ENCODE measurements around the gene HMG20A. TPM values are rescaled to one million over a fixed set of nuclear protein-coding genes. Genes with fewer than 3 reads are reported as not detected.

The HMG20A gene
- total RNA-seq, 1 donor from 2014 or later: 45.3 TPM

- no peak for DNase-seq
Measured at GRCh38 chr15:77430652-77431051, 10.0 kb downstream of the HMG20A start.

GRCh38 chr15:77436822-77437221 is 16.1 kb downstream of the HMG20A start:
- no peak for DNase-seq

- no peak for DNase-seq
Measured at GRCh38 chr15:77437264-77437663, 16.6 kb downstream of the HMG20A start.

GRCh38 chr15:77440378-77440999 is 19.8 kb downstream of the HMG20A start:
- no peak for DNase-seq

- no peak for DNase-seq
Measured at GRCh38 chr15:77446840-77447390, 26.2 kb downstream of the HMG20A start.

GRCh38 chr15:77454265-77454664 is 33.6 kb downstream of the HMG20A start:
- no peak for DNase-seq

GRCh38 chr15:77454951-77455350 is 34.3 kb downstream of the HMG20A start:
- DNase-seq: no peak

GRCh38 chr15:77455696-77456321 is 35.1 kb downstream of the HMG20A start:
- DNase-seq: peak; percentile 53

GRCh38 chr15:77456746-77457145 is 36.1 kb downstream of the HMG20A start:
- DNase-seq: no peak

GRCh38 chr15:77457191-77457904 is 36.7 kb downstream of the HMG20A start:
- no peak for DNase-seq

- DNase-seq: no peak
Measured at GRCh38 chr15:77457905-77458265, 37.2 kb downstream of the HMG20A start.

GRCh38 chr15:77459031-77459430 is 38.3 kb downstream of the HMG20A start:
- no peak for DNase-seq

- no peak for DNase-seq
Measured at GRCh38 chr15:77461486-77461885, 40.8 kb downstream of the HMG20A start.

- no peak for DNase-seq
Measured at GRCh38 chr15:77464129-77464865, 43.6 kb downstream of the HMG20A start.

GRCh38 chr15:77466521-77466920 is 45.8 kb downstream of the HMG20A start:
- DNase-seq: no peak

GRCh38 chr15:77468896-77469295 is 48.2 kb downstream of the HMG20A start:
- no peak for DNase-seq

GRCh38 chr15:77470235-77470634 is 49.5 kb downstream of the HMG20A start:
- DNase-seq: no peak

- no peak for DNase-seq
Measured at GRCh38 chr15:77473328-77473727, 52.6 kb downstream of the HMG20A start.

GRCh38 chr15:77474310-77474988 is 53.8 kb downstream of the HMG20A start:
- DNase-seq: no peak

GRCh38 chr15:77475001-77475400 is 54.3 kb downstream of the HMG20A start:
- DNase-seq: no peak

GRCh38 chr15:77475898-77476297 is 55.2 kb downstream of the HMG20A start:
- DNase-seq: peak; percentile 73

- DNase-seq: no peak
Measured at GRCh38 chr15:77476995-77477394, 56.3 kb downstream of the HMG20A start.
